GM18517 (cell line): ENCODE results near the gene KIF7.

Source experiments
- ATAC-seq: cut with Tn5 transposase; IDR thresholded peaks from one replicate; pipeline ENCODE4 v1.9.1; 2021; ENCODE audit warnings: mild to moderate bottlenecking, moderate library complexity; ENCODE audit not compliant: unreplicated experiment

The KIF7 gene

GRCh38 chr15:89648106-89649012, 6.9 kb downstream of the KIF7 start:
- no peak for ATAC-seq

- ATAC-seq, result no peak
These were observed 7.9 kb downstream of the KIF7 start for GRCh38 chr15:89647191-89647851.

GRCh38 chr15:89646416-89647141, 8.7 kb downstream of the KIF7 start:
- ATAC-seq, result no peak

- ATAC-seq, result no peak
These were observed 9.6 kb downstream of the KIF7 start for GRCh38 chr15:89645680-89646079.

- ATAC-seq, result no peak
These were observed 13.2 kb downstream of the KIF7 start for GRCh38 chr15:89642106-89642505.

- no peak for ATAC-seq
These were observed 14.2 kb downstream of the KIF7 start for GRCh38 chr15:89641053-89641452.

- no peak for ATAC-seq
These were observed 15.0 kb downstream of the KIF7 start for GRCh38 chr15:89640245-89640644.

GRCh38 chr15:89633585-89633984, 21.7 kb downstream of the KIF7 start:
- no peak for ATAC-seq

GRCh38 chr15:89632563-89633430, 22.5 kb downstream of the KIF7 start:
- ATAC-seq, result no peak

- ATAC-seq, result no peak
These were observed 23.4 kb downstream of the KIF7 start for GRCh38 chr15:89631902-89632264.

GRCh38 chr15:89630974-89631901, 24.0 kb downstream of the KIF7 start:
- no peak for ATAC-seq

- no peak for ATAC-seq
These were observed 25.0 kb downstream of the KIF7 start for GRCh38 chr15:89630260-89630659.

- ATAC-seq, result no peak
These were observed 25.4 kb downstream of the KIF7 start for GRCh38 chr15:89629829-89630228.

GRCh38 chr15:89628806-89629715, 26.2 kb downstream of the KIF7 start:
- no peak for ATAC-seq

GRCh38 chr15:89628301-89628700, 27.0 kb downstream of the KIF7 start:
- no peak for ATAC-seq

GRCh38 chr15:89627256-89627970, 27.9 kb downstream of the KIF7 start:
- no peak for ATAC-seq

- no peak for ATAC-seq
These were observed 29.6 kb downstream of the KIF7 start for GRCh38 chr15:89625716-89626115.

GRCh38 chr15:89623165-89623564, 32.1 kb downstream of the KIF7 start:
- no peak for ATAC-seq
